CD4-positive, alpha-beta T cell treated with Interleukin-4 for 1 hour (primary cell): ENCODE data around the gene PCNT.

Source experiments
- DNase-seq, 2 donors: peaks; one replicate each; pipeline ENCODE4 v3.0.0-alpha.2; 2020 to 2022

PCNT gene

DNA sequence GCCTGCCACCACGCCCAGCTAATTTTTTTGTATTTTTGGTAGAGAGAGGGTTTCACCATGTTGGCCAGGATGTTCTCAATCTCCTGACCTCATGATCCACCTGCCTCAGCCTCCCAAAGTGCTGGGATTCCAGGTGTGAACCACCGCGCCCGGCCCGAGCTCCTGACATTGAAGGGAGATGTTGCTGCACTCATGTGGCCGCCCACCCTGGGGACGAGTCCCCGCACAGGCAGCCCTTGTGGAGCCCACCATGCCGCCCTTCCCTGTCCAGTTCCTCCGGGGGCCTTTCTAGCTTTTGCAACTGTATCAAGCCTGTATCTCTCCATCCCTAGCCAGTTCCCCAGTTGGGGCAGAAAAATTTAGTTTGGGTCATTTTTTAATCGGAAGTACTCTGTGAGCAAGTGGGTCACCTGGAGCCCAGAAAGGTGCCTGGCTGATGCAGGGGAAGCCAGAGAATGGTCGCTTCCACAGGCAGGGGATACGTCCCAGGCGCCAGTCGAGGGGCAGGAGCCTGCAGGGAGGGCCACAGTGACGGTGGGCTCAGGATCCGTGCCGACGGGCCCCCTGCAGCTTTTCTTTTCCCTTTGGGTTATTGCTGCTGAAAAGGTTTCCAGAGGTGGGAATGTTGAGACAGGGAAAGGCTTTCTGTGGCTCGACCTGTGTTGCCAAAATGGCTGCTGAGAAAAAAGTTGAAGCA lies 20.4 kb downstream of the PCNT start:
- DNase-seq = no peak

- DNase-seq = no peak
These were observed 21.9 kb downstream of the PCNT start for GRCh38 chr21:46345861-46346260.

- no peak for DNase-seq
These were observed 22.6 kb downstream of the PCNT start for GRCh38 chr21:46346296-46347202.

DNA sequence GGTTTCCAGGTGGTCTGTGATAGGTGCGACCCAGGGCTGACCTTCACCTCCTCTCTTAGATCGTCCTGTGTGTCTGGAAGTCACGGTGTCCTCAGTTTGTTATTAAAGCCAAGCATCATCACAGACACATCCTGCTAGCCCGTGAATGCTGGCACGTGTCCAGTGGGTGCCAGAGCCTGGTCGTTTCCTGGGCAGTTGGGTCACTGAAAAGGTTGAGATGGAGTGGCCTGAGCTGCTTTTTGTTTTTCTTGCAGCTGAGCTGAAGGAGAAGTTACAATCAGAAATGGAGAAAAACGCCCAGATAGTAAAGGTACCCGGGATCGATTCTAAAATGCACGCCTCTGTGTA lies 23.2 kb downstream of the PCNT start:
- no peak for DNase-seq

- DNase-seq = no peak
These were observed 23.9 kb downstream of the PCNT start for GRCh38 chr21:46347791-46348381.

DNA sequence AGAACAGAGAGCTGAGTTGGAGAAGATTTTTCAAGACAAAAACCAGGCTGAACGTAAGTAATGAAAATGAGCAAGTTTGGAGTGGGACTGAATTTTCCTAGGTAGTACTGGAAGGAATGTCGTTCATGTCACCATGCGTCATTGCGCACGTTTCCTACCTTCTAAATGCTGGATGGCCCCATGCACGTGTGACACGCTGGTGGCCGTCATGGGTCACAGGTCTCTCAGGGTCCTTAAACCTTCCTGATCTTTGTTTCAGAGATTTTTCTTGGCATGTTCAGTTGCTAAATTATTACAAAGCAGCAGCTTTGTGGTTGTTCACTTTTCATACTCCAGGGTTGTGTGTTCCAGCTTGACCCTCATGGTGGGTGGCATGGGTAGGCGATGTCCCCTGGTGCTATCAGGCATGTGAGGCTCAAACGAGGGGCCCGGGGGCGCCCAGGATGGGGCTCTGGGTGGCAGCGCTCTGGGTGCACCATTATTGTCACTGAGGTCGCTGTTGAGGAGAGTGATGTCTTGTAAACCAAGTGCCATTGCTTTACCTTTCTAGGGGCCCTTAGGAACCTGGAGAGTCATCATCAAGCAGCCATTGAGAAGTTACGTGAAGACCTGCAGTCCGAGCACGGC lies 25.3 kb downstream of the PCNT start:
- no peak for DNase-seq

DNA sequence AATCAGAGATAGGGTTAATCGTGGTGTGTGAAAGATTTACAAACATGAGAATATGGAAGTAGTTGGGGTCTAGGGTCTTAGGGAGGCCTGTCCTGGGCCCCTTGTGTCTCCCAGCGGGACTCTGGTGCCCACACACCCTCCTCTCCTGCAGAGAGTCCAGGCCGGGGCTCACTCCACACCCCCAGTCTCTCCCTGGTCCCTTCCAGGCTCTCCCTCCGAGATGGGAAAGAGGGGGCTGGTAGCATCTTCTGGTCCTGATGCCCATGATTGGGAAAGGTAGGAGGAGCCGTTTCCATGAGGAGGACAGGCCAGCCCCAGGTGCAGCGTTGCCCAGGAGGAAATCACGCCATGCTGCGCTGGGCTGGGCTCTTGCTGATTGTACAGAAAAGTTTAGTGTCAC lies 26.6 kb downstream of the PCNT start:
- DNase-seq = no peak

- DNase-seq = no peak
These were observed 27.0 kb downstream of the PCNT start for GRCh38 chr21:46350981-46351380.

DNA sequence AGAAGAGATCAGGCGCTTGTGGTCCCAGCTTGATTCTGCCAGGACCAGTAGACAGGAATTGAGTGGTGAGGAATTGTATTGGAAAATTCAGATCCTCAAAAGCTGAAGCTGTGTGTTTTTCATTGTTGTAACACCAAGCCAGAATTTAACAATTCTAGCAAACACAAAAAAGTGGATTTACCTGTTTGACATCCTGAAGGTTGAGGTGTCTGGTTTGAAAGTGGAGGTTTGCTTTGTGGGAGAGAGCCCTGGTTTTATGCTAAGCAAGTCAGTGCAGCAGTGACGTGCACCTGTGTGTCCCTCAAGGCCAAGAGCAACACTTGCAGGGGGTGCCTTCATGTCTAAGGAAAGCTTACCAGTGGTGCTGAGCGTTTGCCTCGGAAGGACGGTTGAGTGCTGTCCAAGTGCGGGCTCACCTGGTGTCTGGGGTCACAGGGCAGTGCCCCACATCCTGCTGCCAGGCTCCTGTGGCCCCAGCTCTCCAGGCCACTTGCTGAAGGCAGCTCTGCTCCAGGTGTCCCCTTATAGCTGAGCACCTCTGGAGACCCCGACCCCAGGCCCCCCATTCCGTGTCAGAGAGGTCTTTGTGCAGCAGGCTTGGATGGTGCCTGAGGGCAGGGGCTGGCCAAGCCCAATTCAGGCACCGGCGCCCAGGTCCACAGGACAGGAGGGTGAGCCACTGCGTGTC lies 27.7 kb downstream of the PCNT start:
- DNase-seq = no peak

- DNase-seq = no peak
These were observed 28.2 kb downstream of the PCNT start for GRCh38 chr21:46352164-46352515.

- no peak for DNase-seq
These were observed 29.0 kb downstream of the PCNT start for GRCh38 chr21:46352913-46353312.

- no peak for DNase-seq
These were observed 30.1 kb downstream of the PCNT start for GRCh38 chr21:46354046-46354445.

DNA sequence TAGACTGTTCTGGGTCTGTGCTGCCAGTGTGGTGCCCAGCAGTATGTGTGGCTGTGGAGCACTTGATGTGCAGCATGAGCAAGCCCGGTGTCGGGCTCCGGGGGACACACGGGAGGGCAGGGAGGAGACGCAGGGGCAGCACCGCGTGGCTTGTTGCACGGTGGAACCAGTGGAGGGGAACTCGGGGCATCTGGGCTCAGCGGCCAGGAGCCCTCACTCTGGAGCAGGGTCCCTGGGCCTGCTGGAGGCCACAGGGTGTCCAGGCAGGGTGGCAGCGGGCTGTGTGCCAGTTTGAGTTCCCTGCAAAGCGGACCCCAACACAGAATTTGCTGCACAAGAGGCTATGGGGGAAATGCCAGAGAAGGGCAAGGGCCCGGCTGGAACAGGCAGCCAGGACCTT lies 30.6 kb downstream of the PCNT start:
- DNase-seq = no peak

DNA sequence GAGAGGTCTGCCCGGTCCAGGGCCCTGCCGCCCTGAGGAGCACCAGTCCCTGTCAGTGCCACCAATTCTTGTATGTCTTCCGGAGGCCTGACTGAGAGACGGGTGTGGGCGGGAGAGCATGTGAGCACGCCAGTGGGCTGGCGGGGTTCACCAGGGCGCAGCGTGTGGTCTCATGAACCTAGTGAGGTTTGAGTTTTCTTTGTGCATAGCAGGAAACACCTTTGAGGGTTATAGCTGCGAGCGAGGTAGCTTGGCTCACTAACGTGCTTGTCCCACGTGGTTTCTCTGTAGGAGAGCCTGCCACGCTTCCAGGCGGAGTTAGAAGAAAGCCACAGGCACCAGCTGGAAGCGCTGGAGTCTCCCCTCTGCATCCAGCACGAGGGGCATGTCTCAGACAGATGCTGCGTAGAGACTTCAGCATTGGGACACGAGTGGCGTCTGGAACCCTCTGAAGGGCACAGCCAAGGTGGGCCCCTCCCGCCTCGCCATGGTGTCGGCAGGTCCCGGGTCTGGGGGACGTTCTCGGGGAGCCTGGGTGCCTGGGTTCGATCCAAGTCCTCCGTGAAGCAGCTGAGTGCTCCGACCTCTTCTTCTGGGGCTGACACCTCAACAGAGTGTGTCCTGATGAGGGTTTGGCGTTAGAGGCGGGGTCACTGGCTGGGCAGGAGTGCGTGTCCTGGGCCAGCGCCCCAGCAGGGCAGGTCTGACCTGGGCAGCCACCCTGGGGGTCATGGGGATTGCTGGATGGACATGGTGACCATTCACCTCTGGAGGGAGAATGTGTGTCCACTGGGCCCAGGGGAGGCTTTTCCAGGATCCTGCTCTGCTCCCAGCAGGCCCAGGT lies 31.4 kb downstream of the PCNT start:
- no peak for DNase-seq

- DNase-seq = no peak
These were observed 32.0 kb downstream of the PCNT start for GRCh38 chr21:46356005-46356338.

DNA sequence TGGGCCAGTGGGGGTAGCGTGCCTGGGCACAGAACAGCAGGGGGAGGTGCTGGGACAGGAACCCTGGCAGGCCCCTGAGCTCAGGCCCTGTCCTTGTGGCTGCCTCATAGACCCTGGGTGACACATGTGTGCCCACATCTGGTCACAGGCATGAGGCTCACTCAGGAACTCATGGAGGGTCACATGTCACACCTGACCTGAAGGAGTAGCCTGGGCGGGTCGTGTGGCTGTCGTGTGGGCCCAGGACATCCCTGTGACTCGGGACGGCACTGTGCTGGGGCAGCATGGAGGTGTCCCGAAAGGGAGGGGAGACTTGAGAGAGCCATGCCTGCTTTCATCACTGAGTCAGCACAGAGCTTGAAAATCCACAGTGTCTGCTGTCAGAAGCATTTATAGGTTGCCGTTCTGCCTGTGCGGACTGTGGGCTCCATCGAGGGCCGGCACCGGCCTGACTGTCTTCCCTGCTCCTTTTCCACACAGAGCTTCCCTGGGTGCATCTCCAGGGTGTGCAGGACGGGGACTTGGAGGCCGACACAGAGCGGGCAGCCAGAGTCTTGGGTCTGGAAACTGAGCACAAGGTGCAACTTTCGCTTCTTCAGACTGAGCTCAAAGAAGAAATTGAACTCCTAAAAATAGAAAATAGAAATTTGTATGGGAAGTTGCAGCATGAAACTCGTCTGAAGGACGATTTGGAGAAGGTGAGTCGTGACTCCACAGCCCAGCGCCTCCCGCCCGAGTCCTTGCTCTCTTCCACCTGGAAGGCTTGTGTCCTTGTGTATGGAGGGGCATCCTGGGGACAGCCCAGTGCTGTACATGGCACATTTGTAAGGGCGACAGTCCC lies 32.8 kb downstream of the PCNT start:
- DNase-seq = no peak

- no peak for DNase-seq
These were observed 33.3 kb downstream of the PCNT start for GRCh38 chr21:46357335-46357604.

DNA sequence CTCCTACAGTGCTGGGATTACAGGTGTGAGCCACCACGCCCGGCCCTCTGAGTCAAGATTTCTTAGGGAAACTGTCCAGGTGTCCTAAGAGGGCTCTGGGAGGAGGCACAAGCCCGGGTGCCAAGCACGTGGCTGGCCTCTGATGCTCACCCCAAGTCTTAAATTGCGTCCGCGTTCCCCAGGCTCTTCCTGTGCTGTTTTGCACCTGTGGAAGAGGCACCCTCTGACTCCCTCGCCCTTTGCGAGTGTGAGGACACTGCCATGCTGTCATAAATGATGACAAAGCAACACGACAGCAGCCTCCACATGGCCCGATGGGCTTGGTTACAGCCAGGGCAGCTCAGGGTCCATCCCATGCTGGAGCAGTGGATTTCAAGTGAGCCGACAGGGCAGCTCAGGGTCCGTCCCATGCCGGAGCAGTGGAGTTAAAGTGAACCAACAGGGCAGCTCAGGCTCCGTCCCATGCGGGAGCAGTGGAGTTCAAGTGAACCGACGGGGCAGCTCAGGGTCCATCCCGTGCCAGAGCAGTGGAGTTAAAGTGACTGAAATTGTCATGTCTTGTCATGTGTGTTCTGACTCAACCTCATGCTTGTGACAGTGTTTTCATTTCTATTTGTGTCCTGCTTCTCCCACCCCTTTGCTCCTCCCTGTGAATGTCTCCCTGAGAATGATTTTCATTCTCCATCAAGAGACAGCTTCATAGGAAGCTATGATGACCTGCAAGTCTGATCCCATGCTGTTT lies 33.9 kb downstream of the PCNT start:
- no peak for DNase-seq

- no peak for DNase-seq
These were observed 37.2 kb downstream of the PCNT start for GRCh38 chr21:46361176-46361575.

GRCh38 chr21:46361935-46362334 lies 38.0 kb downstream of the PCNT start:
- DNase-seq = no peak

DNA sequence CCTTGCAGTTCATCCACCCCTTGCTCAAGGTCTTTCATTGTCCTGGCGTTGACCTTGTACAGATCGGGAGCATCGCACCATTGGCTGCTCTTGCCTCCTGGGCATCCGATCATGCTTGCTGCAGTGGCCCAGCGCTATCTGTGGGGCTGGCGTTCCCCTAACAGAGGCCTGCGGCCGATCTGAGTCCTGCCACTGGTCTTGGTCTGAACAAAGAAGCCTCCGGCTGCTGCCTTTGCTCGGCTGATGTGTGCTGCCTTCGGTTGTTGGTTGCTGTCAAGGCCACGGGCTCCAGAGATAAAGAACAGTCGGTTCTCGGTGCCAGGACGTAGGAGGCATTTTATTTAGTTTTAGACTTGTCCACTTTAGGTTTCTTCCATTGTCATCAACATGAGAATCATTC lies 39.0 kb downstream of the PCNT start:
- no peak for DNase-seq
